Measurements from ENCODE around the gene EPAS1.

- no peak for TF ChIP-seq POLR2A (IDR thresholded peaks at IDR 0.05)
- TF ChIP-seq CTCF (IDR thresholded peaks at IDR 0.05) = no peak
Measured at GRCh38 chr2:46352621-46353020, 55.4 kb downstream of the EPAS1 start.

All from testis (tissue), 2 donors.